Fibroblast of skin of back (primary cell): ENCODE data around the gene CCDC57.

Experiments used
- DNase-seq: peaks from one replicate; pipeline ENCODE4 v3.0.0-alpha.2; 2013

CCDC57 gene

DNA sequence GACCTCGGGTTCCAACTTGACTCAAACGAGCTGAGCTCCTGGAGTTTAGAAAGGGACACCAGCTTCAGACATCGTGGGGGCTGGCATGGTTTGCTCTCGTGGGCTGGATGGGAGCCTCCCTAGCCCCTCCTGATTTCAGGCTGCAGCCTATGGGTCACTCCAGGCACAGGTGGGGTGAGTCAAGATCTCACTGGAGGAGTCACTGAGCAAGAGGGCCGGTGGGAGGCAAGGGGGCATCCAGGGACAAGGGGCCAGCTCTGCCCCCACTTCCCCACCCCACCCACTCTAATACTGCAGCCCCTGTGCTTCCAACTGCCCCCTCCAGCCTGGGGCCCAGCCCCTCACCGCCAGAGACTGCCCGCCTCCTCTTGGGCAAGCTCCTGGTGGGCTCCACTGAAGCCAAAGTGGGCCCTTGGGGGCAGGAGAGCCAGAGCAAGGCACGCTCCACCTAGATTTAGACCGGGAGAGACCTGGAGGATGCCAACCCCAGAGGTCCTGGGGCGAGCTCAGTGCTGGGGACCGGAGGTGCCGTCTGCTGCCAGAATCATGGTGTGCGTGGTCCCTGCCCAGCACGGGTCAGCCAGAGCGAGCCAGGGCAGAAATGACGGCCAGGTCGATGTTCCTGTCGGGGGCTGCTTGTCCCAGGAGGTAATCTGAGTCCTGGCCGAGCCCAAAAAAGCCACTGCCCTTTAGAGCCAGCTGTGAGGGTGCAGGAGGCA lies 22.6 kb upstream of the CCDC57 start:
- no peak for DNase-seq

DNA sequence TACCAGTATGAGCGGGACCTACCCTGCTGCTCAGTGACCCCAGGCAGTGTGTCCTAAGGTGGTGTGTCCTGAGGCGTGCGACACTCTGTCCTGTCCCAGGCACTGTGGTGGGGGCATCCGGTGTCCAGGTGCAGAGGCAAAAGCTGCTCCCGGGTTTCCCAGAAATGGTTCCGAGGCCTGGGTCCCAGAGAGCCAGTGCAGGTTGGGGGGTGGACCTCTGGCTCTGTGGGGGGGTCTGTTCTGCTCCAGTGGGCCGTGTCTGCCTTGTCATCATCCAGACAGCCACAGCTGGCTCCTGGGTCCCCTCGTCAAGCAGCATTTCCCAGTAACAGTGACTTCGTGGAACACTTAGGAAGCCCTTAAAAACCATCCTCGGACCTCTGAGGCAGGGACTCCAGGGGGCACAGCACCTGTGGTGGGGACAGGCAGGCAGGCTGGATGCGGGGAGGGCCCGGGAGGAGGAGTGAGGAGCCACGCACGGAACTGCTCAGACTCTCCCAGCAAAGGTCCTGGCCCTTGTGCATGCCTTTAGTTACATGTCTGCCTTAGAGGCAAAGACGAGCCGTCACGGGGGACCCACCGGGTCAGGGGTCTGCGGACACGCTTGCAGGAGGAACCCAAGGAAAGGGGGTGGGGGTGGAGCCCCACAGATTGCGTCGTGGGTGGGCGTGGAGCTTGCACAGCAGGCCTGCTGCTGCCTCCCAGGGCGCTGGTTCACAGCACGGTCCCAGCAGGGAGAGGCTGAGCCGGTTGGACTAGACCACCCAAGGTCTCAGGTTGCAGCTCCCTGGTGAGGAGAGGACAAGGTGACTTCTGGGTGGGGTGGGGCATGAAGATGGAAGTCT lies 21.8 kb upstream of the CCDC57 start:
- no peak for DNase-seq

DNA sequence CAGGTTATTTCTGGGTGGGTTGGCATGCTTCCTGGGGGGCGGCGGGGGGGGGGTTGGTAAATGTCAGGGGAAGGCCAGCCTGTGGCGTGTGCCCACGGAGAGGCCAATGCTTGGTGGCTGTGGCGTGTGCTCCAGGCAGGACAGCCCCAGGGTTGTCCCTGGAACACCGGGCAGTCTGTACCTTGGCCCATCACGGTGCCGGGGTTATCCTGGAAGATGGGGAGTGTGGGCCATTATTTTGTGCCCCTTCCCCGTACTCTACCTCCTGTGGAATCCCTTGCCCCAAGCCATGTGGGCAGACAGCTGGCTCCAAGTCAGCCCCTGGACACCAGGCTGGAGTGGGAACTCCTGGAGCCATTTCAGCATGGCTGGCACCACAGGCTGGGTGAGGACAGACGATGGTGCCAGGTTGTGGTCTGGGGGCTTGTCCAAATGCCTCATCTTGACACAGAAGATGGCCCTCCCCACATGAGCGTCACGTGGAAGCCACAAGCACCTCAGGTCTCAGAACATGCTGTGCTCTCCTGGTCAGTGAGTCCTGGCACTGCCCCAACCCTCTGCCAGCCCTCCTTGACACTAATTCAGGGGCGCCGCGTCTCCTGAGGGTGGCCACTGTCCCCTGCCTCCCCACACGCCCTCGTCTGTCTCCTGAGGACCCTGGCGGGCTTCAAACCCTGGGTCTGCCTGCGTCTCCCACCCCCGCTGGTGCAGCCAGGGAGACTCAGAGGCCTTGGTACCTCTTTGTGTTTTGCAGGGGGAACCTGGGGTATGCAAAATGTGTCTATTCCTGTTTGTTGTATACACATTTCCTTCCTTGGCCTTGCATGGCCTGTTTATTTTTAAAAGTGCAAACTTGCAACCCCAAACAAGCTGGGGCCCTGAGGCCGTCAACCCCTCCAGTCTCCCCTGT lies 20.5 kb upstream of the CCDC57 start:
- DNase-seq = no peak

DNA sequence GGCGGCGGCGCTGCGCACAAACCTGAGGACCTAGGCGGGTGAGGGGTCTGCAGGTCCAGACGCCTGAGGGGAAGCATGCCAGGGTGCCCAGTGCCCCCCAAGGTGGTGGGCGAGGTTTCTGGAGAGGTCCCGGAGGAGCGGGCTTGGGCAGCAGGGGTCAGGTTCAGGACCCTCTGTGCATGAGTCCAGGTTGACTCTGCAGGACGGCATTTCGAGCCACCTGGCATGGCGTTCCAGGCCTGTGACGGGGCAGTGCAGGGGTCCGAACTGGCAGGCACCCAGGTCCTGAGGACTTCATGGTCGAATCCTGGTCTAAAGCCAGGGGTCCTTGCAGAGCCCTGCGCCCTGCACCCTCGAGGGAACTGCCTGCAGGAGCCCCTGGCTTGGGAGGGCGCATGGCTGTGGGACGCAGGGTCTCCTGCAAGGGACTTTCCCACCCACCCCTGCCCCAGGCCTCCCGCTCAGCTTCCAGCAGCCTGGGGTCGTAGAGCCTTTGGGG lies 19.7 kb upstream of the CCDC57 start:
- DNase-seq = no peak

DNA sequence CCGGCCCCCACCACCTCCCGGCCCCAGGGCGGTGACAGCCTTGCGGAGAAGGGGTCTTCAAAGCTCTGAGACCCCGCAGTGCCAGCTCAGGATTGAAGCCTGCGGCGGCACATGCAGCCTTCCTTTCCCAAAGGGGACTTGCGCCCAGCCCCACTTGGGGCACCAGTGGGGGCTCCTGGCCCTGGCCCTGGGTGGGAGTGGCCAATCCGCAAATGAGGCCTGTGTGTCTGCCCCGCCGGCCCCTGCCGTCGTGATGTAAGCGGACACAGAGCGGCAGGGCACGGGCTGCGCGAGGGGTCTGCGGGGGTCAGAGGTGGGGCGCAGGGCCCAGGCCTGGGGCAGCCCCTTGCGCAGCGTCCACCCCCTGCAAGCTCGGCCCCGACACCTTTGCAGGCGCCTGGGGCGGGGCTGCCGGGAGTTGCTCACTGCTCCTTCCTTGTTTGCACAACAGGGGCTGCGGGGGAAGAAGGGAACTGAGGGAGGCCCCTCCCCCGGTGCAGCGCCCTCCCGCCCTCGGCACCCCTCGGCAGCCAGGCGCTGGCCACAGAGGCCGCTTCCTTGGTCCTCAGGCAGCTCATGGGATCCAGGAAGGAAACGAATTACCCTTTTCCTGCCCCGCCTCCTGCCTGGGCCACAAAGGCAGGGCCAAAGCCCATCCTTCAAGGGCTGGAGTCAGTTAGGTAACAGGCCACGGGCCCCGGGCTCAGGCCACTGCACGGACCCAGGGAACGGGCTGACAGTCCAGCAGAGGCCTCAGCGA lies 19.1 kb upstream of the CCDC57 start:
- DNase-seq = peak; percentile 47

DNA sequence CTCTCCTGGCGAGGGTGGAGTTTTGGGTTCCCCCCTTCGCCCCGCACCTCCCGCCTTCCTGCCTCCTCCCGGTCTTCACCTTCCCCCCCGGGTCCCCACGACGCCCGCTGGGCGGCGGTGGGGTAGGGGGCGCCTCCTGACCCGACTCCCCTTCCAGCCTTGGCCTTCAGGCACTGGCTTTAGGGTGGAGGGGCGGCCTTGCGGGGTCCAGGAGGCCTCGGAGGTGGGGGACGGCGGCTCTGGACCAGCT lies 18.6 kb upstream of the CCDC57 start:
- no peak for DNase-seq

DNA sequence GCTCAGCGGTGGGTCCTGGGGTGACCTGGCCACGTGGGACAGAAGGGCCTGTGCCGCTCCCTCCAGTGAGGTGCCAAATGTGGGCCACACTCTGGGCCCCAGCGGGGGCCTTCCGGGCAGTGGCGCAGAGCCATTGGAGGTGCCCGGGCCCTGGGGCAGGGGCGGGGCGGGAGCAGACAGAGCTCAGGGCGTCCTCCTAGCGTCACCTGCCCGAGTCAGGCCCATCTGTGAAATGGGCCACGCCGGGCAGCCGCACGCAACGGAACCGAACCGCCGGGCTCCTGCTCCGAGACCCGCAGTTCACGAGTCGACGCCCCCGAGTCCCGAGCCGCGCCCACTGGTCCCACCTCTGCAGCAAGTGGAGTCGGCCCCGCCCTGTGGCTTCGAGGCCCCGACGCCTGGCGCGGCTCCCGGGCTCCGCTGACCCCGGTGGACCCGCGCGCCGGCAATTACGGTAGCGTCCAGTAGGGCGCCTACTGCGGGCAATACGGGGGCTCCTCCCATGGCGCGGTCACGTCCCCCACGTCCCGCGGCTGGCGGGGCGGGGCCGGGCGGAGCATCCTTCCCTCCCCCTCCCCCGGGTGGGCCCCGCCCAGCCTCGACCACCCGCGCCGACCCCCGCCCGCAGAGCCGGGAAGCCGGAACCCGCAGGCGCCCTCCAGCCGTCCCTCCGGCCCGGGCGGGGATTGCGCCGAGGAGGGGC lies 18.1 kb upstream of the CCDC57 start:
- peak; percentile 92 for DNase-seq

DNA sequence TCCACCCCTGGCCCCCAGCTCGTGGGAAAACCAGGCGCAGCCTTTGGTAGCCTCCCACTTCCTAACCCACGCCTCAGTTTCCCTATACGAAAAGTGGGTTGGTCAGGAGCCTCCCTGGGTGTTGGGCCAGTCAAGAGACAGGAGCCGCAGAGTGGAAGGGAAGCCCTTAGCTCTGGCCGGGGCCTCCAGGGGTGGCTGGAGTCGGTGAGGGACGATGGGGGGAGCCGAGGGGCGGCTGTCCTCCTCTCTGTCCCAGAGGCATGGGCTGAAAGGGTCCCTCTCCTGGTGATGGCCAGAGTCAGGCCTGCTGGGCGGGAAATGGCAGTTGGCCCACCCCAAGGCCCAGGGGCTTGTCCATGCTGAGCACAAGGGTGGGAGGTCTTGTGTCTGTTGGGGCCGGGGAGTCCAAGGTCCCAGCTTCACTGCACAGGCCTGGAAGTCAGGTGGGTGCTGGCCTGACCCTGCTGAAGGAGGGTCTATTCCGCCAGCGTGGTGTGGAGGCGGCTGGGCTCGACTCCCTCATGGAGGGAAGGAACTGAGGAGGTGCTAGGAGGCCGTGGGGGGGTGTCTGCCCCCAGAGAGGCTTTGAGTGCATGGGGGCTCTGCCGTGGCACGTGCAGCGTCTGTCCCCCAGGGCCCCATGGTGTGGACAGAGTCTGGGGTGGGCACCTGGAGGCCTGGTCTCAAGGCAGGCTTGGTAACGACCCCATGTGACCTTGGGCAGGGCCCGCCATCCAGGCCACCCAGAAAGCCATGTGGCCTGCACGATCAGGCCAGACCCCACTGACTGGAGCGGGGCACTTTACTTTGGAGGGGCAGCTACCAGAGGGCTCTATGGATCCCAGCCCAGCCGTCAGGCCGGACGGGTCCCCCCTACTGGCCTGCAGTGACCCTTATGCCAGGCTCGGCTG lies 17.3 kb upstream of the CCDC57 start:
- no peak for DNase-seq

DNA sequence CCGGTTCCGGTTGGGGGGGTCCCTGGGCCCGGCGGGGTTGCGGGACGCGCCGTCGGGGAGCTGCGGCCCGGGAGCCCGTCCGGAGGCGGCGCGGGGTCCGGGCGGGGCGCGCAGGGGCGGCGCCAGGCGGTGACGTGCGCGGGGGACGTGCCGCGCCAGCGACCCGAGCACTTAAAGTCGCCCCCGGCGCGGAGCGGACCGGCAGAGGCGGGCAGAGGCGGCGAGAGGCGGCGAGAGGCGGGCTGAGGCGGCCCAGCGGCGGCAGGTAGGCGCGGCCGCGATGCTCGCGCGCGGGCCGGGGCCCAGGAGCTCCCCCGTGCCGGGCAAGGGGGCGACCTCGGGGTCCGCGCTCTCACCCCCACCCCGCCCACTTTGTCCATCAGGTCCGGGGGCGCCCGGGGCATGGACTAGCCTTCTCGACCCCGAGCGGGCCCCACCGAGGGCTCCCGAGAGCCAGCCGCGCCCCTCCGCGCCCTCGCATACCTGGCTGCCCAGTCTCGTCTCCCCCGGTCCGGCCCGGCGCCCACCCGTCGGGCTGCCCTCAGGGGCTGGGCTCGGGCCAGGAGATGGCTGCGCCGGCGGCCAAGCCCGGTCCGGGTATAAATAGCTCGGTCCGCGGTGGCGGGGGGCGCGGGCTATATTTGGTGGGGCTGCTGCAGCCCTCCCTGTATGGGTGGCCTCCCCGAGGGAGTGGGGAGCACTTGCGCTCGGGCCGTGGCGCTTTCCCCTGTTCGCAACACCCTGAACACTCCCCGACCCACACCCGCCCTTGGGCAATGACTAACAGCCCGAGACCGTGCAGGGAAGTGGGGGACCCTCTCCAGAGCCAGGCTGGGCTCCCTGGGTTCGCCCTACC lies 16.4 kb upstream of the CCDC57 start, which contains the start of gene SLC16A3:
Gene SLC16A3, plus strand, starts transcription at position 201 of the 856 bp plus-strand sequence. CDS start 6,967 bp downstream, outside the sequence.
- DNase-seq = peak; percentile 84

DNA sequence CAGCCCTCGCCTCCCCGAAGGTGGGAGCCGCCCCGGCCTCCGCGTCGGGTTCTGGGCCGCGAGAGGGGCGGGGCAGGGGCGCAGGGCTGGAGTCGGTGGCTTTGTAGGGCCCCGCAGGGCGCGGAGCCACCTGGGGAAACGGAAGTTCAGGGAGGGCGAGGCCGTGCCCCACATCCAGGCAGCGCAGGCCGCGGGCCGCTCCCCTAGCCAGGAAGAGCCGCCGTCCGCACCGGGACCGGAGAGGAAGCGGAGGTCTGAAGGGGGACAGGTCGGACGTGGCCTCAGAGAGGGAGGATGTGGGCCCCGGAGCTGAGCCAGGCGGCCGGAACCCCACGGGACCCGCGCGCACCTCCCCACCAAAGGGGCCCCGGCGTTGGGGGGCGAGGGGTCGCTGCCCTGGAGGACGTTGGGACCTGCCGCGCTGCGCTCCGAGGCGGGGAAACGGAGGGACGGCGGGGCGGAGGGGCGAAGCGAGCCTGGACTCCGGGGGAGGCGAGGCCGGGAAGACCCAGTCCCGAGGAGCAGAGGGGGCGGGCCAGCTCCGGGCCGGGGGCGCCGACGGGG lies 15.7 kb upstream of the CCDC57 start:
- DNase-seq = no peak

DNA sequence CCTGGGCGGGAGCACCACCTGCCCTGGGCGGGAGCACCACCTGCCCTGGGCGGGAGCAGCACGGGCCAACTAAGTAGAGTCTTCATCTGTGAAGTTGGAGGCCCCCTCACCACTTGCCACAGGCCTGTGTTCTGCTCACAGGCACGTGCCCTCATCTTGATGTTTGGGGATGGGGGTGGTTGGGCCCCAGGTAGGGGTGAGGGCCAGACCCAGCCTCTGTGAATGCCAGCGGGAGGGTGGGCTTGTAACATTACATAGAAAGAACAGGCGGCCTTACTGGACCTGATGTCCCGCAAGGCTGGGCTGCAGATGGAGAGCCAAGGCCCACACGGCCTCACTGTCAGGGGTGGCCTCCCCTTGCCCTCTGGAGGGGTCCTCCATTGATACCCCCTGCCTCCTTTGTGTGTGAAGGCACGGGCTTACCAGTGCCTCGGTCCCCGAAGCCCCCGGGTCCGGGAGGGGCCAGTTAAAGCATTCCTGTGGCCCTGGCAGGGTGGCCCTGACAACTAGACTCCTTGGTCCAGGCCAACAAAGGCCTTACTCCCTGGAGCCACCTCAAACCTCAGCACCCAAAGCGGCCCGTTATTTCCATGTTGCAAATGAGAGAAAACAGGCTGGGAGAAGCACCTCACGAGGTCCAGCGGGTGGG lies 15.1 kb upstream of the CCDC57 start:
- DNase-seq = no peak

DNA sequence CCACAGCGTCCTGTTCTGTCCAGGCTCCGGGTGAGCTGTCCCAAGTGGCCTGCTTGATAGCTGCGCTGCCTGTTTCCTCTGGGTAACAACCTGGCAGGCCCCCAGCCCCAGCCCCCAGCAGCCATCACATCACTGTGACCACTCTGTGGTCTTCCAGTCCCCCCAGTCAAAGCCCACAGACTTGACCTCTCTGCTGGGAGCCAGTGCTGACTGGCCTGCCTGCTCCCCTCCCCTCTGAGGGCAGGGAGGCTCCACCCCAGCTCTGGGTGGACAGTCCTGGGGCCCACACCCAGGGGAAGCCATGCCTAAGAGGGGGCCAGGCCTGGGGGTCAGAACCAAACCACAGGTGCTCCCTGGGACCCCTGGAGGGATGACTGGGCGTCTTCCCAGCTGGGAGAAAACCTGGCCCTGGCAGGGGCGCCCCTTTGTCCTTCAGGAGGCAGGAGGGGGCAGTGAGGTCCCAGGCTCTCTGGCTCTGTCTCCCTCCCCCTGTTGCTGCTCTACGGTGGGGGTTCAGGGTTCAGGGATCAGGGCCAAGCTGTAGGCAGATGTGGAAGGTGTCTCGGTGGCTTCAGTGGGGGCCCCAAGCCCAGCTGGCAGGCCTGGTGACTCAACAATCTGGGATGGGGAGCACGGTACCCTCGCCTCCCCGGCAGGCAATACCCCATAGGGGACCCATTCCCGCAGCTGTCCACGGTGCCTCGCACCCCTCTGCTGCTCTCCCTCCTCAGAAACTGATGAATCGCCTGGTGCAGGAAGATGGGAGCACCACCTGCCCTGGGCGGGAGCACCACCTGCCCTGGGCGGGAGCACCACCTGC lies 14.4 kb upstream of the CCDC57 start:
- DNase-seq = no peak

DNA sequence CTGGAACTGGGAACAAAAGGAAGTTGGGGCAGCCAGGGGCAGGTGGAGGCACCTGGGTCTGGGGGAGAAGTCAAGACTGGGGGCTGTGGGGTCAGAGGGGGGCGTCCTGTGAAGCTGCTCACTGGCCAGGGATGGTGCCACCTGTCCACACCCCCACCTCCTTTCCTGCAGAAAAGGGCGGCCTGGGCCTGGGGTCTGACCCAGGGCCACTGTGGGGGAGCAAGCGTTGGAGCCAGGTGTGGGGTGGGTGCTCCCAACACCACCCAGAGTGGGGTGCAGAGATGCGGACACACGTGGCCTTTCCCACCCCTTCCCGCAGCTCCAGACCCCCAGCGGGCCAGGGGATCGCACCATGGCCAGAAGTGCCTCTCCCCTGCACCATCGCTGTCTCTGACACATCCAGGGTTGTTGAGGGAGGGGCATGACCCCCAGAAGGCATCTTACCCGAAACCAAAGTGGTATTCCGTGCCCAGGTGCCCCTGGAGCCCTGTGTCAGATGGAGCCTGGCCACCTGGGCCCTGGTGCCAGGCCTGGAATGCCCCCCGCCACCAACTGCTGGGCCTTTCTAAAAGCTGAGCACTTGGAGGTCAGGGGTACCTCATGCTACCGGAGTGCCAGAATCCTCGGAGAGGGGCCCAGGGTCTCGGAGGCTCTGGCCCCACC lies 13.6 kb upstream of the CCDC57 start:
- DNase-seq = no peak

DNA sequence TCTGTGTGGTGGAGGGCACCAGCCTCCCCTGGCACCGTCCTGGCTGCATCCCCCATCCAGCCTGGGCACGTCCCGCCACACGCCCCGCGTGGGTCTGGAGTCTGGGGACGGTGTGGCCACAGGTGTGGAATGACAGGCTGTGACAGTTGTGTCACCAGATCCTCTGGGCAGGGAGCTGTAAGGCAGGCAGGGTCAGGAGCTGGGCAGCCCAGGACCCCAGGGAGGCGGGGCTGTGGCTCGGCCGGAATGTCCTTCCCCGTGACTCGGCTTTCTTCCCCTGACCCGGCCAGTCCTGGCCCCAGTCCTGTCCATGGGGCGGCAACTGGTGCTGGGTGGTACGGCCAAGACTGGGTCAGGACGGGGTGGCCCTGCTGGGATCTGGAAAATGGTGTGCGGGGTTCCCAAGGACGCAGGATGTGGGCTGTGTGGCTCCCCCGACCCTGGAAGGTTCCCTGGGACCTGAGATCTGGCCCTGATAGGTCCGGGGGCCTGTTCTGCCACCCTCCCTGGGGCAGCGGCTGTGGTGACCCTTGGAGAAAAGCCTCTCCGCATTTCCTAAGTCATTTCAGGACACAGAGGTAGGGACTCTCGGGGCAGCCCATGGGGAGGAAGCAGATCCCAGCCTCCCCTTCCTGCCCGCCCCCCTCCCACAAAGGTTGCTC lies 12.9 kb upstream of the CCDC57 start:
- DNase-seq = no peak

DNA sequence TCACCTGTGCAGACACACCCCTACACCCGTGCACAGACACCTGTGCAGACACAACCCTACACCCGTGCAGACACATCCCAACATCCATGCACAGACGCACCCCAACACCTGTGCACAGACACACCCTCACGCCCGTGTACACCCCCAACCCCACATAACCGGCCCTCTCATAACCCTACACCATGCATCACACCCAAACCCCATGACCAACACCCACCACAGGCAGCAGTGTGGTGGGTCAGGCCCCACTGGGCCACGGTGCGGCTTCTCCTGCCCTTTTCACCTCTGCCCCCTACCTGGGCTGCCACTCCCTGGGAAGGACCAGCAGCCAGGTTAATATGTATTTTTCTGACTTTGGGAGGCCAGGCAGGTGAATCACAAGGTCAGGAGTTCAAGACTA lies 12.0 kb upstream of the CCDC57 start:
- DNase-seq = no peak

DNA sequence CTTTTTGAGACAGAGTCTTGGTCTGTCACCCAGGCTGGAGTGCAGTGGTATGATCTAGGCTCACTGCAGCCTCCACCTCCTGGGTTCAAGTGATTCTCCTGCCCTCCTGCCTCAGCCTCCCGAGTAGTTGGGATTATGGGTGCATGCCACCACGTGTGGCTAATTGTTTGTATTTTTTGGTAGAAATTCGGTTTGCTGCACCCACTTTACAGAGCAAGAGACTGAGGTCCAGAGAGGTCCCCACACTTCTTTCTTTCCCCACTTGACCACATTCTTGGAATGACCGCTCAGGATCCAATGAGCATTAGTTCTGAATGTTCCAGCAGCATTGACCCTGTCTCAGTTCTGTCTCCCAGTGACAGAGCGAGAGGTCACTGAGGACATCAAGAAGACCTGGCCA lies 10.9 kb upstream of the CCDC57 start:
- DNase-seq = no peak

DNA sequence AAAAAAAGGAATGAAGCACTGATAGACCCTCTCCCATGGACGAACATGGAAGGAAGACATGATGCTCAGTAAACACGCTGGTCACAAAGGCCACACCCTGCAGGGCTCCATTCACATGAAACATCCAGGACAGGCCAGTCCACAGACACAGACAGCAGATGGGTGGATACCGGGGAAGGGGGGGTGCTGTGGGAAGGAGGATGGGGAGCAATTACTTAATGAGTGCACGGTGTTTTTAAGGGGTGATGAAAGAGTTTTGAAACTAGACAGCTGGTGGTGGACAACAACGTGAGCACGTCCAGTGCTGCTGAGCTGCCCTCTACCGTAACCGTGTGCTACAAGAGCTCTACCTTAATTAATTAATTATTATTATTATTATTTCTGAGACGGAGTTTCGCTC lies 10.2 kb upstream of the CCDC57 start:
- DNase-seq = no peak
